Skeletal muscle tissue (tissue), 4 donors: Measurements from ENCODE around the gene DLG5. TPM values are rescaled to one million over a fixed set of nuclear protein-coding genes. Genes with fewer than 3 reads are reported as not detected.

Experiments used
- H3K27ac ChIP-seq: one replicate; pipeline ENCODE4 v1.7.0; 2013; ENCODE audit warnings: mild to moderate bottlenecking, low read depth, low read length, inconsistent platforms
- H3K27me3 ChIP-seq, 3 donors: one replicate each; pipeline ENCODE4 v1.7.0; 2013; ENCODE audit warnings: low read length in 3 of 3; ENCODE audit not compliant: control insufficient read depth in 3 of 3, insufficient read depth in 3 of 3
- H3K36me3 ChIP-seq, 3 donors: one replicate each; pipeline ENCODE4 v1.7.0; 2013; ENCODE audit warnings: low read length in 3 of 3; ENCODE audit not compliant: control insufficient read depth in 3 of 3, insufficient read depth in 3 of 3
- H3K4me1 ChIP-seq, 3 donors: one replicate each; pipeline ENCODE4 v1.7.0; 2013; ENCODE audit warnings: low read length in 3 of 3, mild to moderate bottlenecking in 3 of 3; ENCODE audit not compliant: control insufficient read depth in 3 of 3, insufficient read depth in 3 of 3
- H3K4me3 ChIP-seq, 3 donors: one replicate each; pipeline ENCODE4 v1.7.0; 2013; ENCODE audit warnings: low read length in 3 of 3
- H3K9ac ChIP-seq, 3 donors: one replicate each; pipeline ENCODE4 v1.7.0; 2013; ENCODE audit warnings: low read length in 3 of 3, mild to moderate bottlenecking in 3 of 3, moderate library complexity in 2 of 3, low read depth in 1 of 3
- H3K9me3 ChIP-seq, 3 donors: one replicate each; pipeline ENCODE4 v1.7.0; 2013; ENCODE audit warnings: low read length in 3 of 3; ENCODE audit not compliant: control insufficient read depth in 3 of 3
- total RNA-seq: library from RNA; depleted of rRNA; stranded (reverse); fragments of >200 nt; gene quantifications from one replicate; pipeline ENCODE4 v1.2.3, GENCODE V29; 2014
- donor health status: Osteomylitis.

The DLG5 gene
- total RNA-seq, 1 donor from 2014 or later, result 14.1 TPM

- Histone ChIP-seq H3K27me3 (no peaks in the 10 kb centered on the region), H3K9ac (no peak overlapping the region), H3K4me1 (peaks cover 5 to 11% (median 11%) of the 10 kb centered on the region in 3 donors), H3K36me3 (peaks cover 40 to 59% (median 51%) of the 10 kb centered on the region in 3 donors), H3K27ac (no peak overlapping the region), H3K9me3 (no peaks in the 10 kb centered on the region), H3K4me3 (no peak overlapping the region)
These were observed 92.8 kb downstream of the DLG5 start for GRCh38 chr10:77833792-77834191.

GRCh38 chr10:77833225-77833624 lies 93.3 kb downstream of the DLG5 start:
- Histone ChIP-seq H3K27me3 (no peaks in the 10 kb centered on the region), H3K4me1 (peaks cover 5 to 11% (median 9%) of the 10 kb centered on the region in 3 donors), H3K9me3 (no peaks in the 10 kb centered on the region), H3K9ac (no peak overlapping the region), H3K27ac (no peak overlapping the region), H3K4me3 (no peak overlapping the region), H3K36me3 (peaks cover 42 to 62% (median 50%) of the 10 kb centered on the region in 3 donors)

- H3K4me3 ChIP-seq, result no peak overlapping the region
- H3K27ac ChIP-seq, result peak overlapping the region; percentile 20
- H3K4me1 ChIP-seq, result peaks cover 5 to 11% (median 9%) of the 10 kb centered on the region in 3 donors
- H3K36me3 ChIP-seq, result peaks cover 42 to 59% (median 50%) of the 10 kb centered on the region in 3 donors
- no peaks in the 10 kb centered on the region for H3K27me3 ChIP-seq
- H3K9me3 ChIP-seq, result no peaks in the 10 kb centered on the region
- H3K9ac ChIP-seq, result peak overlapping the region in 2 of 3 donors; percentile 19 to 40
These were observed 94.3 kb downstream of the DLG5 start for GRCh38 chr10:77832238-77832637.

GRCh38 chr10:77829356-77829755 lies 97.2 kb downstream of the DLG5 start:
- Histone ChIP-seq H3K36me3 (peaks cover 40 to 58% (median 51%) of the 10 kb centered on the region in 3 donors), H3K9ac (no peak overlapping the region), H3K4me3 (no peak overlapping the region), H3K4me1 (peaks cover 5 to 7% (median 6%) of the 10 kb centered on the region in 3 donors), H3K9me3 (no peaks in the 10 kb centered on the region), H3K27ac (no peak overlapping the region), H3K27me3 (no peaks in the 10 kb centered on the region)

- Histone ChIP-seq H3K4me3 (no peak overlapping the region), H3K27me3 (no peaks in the 10 kb centered on the region), H3K4me1 (peaks cover 5 to 7% (median 6%) of the 10 kb centered on the region in 3 donors), H3K9ac (no peak overlapping the region), H3K36me3 (peaks cover 36 to 55% (median 48%) of the 10 kb centered on the region in 3 donors), H3K9me3 (no peaks in the 10 kb centered on the region), H3K27ac (no peak overlapping the region)
These were observed 98.2 kb downstream of the DLG5 start for GRCh38 chr10:77828377-77828776.

GRCh38 chr10:77827366-77827765 lies 99.2 kb downstream of the DLG5 start:
- peaks cover 36 to 51% (median 44%) of the 10 kb centered on the region in 3 donors for H3K36me3 ChIP-seq
- no peaks in the 10 kb centered on the region for H3K27me3 ChIP-seq
- no peak overlapping the region for H3K9ac ChIP-seq
- H3K4me1 ChIP-seq, result peaks cover 2 to 5% (median 3%) of the 10 kb centered on the region in 3 donors
- H3K27ac ChIP-seq, result no peak overlapping the region
- no peak overlapping the region for H3K4me3 ChIP-seq
- no peaks in the 10 kb centered on the region for H3K9me3 ChIP-seq

- Histone ChIP-seq H3K27ac (no peak overlapping the region), H3K36me3 (peaks cover 45 to 59% (median 48%) of the 10 kb centered on the region in 3 donors), H3K27me3 (no peaks in the 10 kb centered on the region), H3K4me3 (no peak overlapping the region), H3K9me3 (no peaks in the 10 kb centered on the region), H3K9ac (no peak overlapping the region), H3K4me1 (no peaks in the 10 kb centered on the region)
These were observed 100.6 kb downstream of the DLG5 start for GRCh38 chr10:77825965-77826364.

- Histone ChIP-seq H3K4me1 (no peaks in the 10 kb centered on the region), H3K27me3 (no peaks in the 10 kb centered on the region), H3K4me3 (no peak overlapping the region), H3K9me3 (no peaks in the 10 kb centered on the region), H3K36me3 (peaks cover 43 to 60% (median 46%) of the 10 kb centered on the region in 3 donors), H3K9ac (no peak overlapping the region), H3K27ac (no peak overlapping the region)
These were observed 101.6 kb downstream of the DLG5 start for GRCh38 chr10:77824908-77825307.

- Histone ChIP-seq H3K27me3 (no peaks in the 10 kb centered on the region), H3K4me3 (no peak overlapping the region), H3K9ac (no peak overlapping the region), H3K27ac (no peak overlapping the region), H3K4me1 (no peaks in the 10 kb centered on the region), H3K9me3 (no peaks in the 10 kb centered on the region), H3K36me3 (peaks cover 43 to 60% (median 46%) of the 10 kb centered on the region in 3 donors)
These were observed 102.6 kb downstream of the DLG5 start for GRCh38 chr10:77823811-77824542.

- Histone ChIP-seq H3K9me3 (no peaks in the 10 kb centered on the region), H3K27ac (no peak overlapping the region), H3K36me3 (peaks cover 59 to 77% (median 60%) of the 10 kb centered on the region in 3 donors), H3K27me3 (no peaks in the 10 kb centered on the region), H3K4me1 (no peaks in the 10 kb centered on the region), H3K4me3 (no peak overlapping the region), H3K9ac (no peak overlapping the region)
These were observed 105.0 kb downstream of the DLG5 start for GRCh38 chr10:77821551-77821950.
